Measurements from ENCODE around the gene SIMC1.

- TF ChIP-seq CTCF (IDR thresholded peaks at IDR 0.05; ENCODE audit: borderline replicate concordance, extremely low read depth, low read length, poor library complexity, severe bottlenecking) (no peak), EZH2 (IDR thresholded peaks at IDR 0.05; ENCODE audit: borderline replicate concordance, low read depth, low read length, severe bottlenecking) (no peak)
These were observed 35.1 kb upstream of the SIMC1 start for GRCh38 chr5:176203086-176203485.

Data from DND-41 (cell line).